ENCODE data around the gene TIGD4. TPM values are rescaled to one million over a fixed set of nuclear protein-coding genes. Genes with fewer than 3 reads are reported as not detected.

The TIGD4 gene
- total RNA-seq, 1 donor from 2014 or later = 4.8 TPM

- DNase-seq = peak; percentile 58
Measured at GRCh38 chr4:152719801-152720556, 59.6 kb downstream of the TIGD4 start.

Other genes with a start within 250 kb of the TIGD4 start
- gene FBXW7, start 243.6 kb downstream of the TIGD4 start, total RNA-seq = 126 TPM
- gene TMEM154, start 99.7 kb downstream of the TIGD4 start, total RNA-seq = 12.6 TPM
- gene ARFIP1, start 224 bp upstream of the TIGD4 start, total RNA-seq = 36.6 TPM
- 9.9 TPM for gene FHDC1, start 156.6 kb upstream of the TIGD4 start, total RNA-seq

All from tongue (tissue), 2 donors.